NCI-H187 treated with DMSO at 0.1 percent for 48 hours (cell line): ENCODE measurements around the gene SRCIN1.
"Not testable (repeated sequence)": the region's sequence is repeated elsewhere in the genome, so short reads cannot be mapped to it uniquely, and the experiment has no call there.

ENCODE experiments used
- DNase-seq: peaks from one replicate; lab custom pipeline; 2025; lab: John Stamatoyannopoulos, UW

Gene SRCIN1

GRCh38 chr17:38507921-38508569 is 97.7 kb downstream of the SRCIN1 start:
- DNase-seq = no peak

DNA sequence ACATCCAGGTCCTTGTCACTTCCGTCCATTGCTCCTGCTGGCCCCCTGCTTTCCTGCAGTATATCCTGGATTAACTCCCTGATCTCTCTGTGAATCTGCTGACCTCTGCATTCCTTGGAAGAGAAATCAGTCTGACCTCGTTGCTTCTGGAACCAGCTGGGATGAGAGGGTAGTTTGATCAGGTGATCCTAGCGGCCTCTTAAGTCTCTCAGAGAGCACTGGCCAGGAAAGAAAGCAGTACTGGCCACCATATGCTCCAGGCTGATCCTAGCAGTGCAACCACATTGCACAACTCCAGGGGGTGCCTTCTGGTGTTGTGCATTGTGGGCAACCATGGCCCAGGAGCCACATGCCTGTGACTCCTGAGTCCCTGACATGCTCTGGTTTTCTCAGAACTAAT is 98.3 kb downstream of the SRCIN1 start:
- no peak for DNase-seq

DNA sequence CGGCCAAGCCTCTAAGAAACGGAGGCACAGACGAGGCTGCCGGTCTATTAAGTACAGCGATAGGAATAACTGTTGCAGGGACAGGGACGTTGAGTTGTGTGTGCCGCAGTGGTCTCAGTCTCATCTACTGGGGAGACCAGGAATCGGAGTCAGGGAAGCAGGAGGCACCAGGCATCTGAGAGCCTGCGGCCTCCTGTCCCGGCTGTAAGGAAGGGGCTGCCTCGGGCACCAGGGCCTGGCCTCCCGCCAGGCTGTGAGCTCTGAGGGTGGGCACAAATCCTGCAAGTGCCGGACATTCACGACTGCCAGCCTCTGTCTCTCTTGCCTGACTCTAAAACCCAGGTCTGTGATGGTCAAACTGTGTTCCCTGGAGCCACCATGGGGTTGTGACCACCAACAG is 101.5 kb downstream of the SRCIN1 start:
- DNase-seq = no peak

DNA sequence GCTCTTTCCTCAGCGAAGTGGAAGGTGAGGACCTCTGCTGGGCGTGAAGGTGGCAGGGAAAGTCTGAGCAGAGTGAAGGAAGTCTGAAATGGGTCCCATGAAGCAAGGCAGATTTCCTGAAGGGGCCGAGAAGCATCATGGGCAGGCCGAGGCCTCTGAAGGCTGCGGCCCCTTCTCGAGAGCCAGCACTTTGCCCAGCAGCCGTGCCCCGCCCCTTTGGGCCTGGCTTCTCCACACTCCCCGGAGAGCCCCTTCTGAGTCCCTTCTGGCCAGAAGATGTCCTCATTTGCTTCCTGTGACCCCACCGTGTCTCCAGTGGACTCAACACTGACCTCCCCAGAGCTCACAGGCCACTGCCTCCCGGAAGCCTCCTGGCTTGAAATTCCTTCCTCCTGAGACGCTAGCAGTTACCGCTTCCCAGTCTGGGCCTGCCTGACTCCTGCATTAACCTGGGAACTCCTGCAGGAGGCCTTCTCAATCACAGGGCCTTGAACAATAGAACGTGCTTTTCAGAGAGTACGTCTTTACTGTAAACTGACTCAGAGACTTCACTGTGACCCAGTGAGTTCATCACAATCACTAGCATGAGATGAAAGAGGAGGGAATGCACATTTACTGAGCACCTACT is 102.4 kb downstream of the SRCIN1 start:
- DNase-seq = not testable (repeated sequence)

- not testable (repeated sequence) for DNase-seq
Measured at GRCh38 chr17:38501718-38502117, 104.0 kb downstream of the SRCIN1 start.

- DNase-seq = not testable (repeated sequence)
Measured at GRCh38 chr17:38499230-38499629, 106.5 kb downstream of the SRCIN1 start.

DNA sequence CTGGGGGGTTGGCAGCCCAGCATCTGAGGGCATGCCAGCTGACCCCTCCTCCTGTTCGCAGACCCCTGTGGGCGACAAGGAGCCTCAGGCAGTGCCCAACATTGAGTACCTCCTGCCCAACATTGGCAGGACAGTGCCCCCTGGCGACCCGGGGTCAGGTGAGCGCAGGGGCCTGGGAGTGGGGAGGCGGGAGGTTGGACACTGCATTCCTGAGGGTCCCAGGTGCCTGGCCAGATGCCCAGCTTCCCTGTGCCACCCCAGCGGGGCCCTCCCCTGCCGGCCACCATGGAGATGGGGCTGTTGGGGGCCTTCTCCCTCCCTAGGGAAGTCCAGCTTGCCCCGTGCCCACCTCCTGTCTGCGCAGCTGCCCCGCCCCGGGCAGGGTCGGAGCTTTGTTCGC is 107.4 kb downstream of the SRCIN1 start:
- DNase-seq = no peak

DNA sequence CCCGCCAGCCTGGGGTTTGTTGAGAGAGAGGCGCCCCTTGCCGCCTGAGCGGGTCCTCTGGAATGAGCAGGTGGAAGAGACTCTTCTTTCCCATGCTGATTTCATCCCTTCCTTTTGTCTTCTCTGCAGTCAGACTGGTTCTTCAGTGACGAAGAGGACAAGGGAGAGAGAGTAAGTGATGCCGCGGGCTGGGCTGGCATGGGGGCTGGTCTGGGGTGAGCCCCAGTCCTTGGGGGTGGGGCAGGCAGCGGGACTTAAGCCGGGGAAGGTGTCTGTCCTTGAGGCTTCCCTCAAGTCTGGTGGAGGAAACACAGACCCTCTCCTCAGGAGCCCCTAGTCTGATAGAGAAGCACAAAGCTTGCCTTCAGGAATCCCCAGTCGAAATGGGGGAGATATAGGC is 108.1 kb downstream of the SRCIN1 start:
- not testable (repeated sequence) for DNase-seq

- not testable (repeated sequence) for DNase-seq
Measured at GRCh38 chr17:38494152-38494551, 111.6 kb downstream of the SRCIN1 start.

DNA sequence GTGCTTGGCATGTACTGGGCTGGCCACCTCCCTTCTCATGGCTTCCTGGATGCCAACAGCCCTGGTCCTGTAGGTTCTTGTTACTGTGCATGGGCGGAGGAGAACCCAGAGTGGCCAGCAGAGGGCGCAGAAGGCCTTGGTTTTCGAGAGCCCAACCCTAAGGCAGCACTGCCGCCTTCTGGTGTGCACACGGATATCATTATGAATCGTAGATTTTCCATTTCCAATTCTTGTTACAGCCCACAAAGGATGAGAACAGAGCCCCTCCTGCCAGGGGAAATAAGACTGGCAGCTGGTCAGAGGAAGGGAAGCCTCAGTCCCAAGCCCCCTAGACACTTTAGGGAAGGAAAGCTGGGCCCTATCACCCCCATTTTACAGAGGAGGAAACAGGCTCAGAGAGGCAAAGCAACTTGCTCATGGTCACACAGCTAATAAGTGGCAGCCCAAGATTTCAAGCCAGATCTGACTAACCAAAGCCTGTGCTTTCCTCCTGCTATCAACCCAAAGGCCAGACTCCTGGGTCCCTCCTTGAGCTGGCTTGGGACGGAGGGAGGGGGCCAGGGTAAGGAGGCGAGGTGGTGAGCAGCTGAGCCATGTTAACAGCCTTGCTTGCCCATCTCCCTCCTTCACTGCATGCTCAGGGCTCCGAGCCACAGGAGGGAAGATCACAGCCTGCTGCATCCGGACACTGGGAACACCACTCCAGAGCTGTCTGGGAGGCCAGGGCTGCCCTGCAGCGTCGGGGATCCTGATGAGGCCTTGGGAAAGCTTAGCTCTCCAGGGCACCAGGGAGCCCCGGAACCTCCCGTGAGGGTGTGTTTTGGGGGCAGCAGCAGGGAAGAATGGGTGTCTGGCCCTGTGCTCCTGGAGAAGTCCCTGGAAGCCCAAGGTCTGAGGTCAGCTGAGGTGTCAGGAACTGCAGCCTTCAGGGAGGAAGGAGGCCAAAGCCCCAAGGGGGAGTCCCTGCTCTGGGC is 113.4 kb downstream of the SRCIN1 start:
- not testable (repeated sequence) for DNase-seq

DNA sequence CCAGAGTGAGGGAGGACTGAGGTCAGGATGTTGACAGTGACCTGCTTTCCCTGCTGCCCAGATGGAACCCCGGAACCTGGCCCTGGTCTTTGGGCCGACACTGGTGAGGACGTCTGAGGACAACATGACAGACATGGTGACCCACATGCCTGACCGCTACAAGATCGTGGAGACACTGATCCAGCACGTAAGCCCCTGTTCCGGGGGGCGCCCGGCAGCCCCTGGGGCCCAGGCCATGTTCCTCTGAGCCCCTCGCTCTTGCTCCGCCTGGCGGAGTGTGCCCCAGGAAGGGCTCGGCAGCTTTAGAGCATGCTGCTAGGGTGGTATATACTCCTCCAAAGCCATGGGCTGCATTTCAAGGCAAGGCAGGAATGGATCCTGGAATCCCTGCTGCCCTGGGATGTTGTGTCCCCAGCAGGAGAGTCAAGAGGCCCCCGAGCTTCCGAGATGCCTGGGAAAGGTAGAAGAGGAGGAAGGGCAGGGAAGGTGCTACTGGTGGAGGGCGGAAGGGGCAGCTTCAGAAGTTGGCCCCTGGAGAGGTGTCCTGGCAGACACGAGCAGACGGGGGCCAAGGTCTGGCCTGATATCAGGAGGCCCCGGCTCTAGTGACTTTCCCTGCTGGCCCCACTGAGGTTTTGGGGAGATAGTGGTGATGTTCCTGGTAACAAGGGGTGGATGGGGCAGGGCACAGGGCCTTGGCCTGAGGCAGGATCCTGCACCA is 114.2 kb downstream of the SRCIN1 start:
- DNase-seq = not testable (repeated sequence)

- DNase-seq = not testable (repeated sequence)
Measured at GRCh38 chr17:38489774-38490173, 116.0 kb downstream of the SRCIN1 start.

- not testable (repeated sequence) for DNase-seq
Measured at GRCh38 chr17:38485681-38486298, 120.0 kb downstream of the SRCIN1 start.

DNA sequence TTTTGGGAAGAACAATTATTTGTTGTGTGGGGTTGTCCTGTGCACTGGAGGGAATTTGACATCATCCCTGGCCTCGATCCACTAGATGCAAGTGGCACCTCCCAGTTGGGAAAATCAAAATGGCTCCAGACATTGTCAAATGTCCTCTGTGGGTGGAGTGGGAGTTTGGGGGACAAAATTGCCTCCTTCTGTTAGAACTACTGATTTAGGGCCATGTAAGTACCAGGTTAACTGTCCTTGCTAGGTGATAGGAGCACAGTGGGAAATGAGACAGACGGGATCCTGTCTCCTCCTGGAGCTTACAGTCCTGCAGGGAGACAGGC is 120.6 kb downstream of the SRCIN1 start:
- no peak for DNase-seq

- DNase-seq = not testable (repeated sequence)
Measured at GRCh38 chr17:38484242-38485145, 121.3 kb downstream of the SRCIN1 start.

DNA sequence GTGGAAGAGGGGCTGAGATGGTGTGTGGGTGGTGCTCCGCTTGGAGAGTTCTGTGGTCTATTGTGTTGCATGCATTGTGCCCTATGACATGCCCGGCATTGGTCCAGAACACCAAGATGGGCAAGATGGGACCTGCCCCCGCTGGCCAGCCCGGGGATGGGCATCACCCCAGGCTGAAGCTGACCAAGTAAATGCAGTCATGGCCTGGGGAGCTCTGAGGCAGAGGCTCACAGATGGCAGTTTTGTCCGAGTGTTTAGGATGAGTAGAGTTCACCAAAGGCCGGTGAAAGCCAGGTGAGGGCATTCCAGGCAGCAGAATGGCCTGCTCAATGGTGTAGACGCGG is 123.1 kb downstream of the SRCIN1 start:
- DNase-seq = not testable (repeated sequence)

- DNase-seq = not testable (repeated sequence)
Measured at GRCh38 chr17:38482039-38482699, 123.6 kb downstream of the SRCIN1 start.
